K562 (cell line): ENCODE data around the gene DTWD2.

Experiments used
- ZNF174 ChIP-seq: fragments of 250-450 bp; sonication (Bioruptor Pico); IDR thresholded peaks from 2 replicates; pipeline ENCODE4 v1.4.0; 2020; ENCODE audit warnings: mild to moderate bottlenecking
- TF ChIP-seq, protein P1 (sequence below), 2 experiments: IDR thresholded peaks in 1 of 2; conservative IDR thresholded peaks in 1 of 2; 2 replicates each; pipeline ENCODE4 v1.6.1; 2016; ENCODE audit warnings: low read depth in 2 of 2, mild to moderate bottlenecking in 1 of 2, missing compliant biosample characterization in 1 of 2, missing genetic modification characterization in 1 of 2, moderate library complexity in 1 of 2

DNA sequence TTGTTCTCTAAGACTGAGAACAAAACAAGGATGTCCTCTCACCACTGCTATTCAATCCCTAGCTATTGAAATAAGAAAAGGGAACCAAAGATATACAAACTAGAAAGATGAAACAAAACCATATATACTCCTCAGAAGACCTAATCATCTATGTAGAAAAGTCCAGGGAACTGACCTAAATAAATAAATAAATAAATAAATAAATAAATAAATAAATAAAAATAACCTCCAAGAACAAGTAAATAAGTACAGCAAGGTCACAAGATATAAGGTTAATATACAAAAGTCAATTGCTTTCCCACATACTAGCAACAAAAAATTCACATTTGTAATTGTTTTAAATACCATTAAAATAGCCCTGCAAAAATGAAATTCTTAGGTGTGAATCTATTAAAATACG lies 54.6 kb downstream of the DTWD2 start:
- TF ChIP-seq ZNF174 (CRISPR knock-in tag): no peak
- TF ChIP-seq, protein P1, sequence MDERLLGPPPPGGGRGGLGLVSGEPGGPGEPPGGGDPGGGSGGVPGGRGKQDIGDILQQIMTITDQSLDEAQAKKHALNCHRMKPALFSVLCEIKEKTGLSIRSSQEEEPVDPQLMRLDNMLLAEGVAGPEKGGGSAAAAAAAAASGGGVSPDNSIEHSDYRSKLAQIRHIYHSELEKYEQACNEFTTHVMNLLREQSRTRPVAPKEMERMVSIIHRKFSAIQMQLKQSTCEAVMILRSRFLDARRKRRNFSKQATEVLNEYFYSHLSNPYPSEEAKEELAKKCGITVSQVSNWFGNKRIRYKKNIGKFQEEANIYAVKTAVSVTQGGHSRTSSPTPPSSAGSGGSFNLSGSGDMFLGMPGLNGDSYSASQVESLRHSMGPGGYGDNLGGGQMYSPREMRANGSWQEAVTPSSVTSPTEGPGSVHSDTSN (CRISPR knock-in tag; IDR thresholded peaks at IDR 0.05; ENCODE audit: low read depth): no peak
- TF ChIP-seq, protein P1 (tag; conservative IDR thresholded peaks at IDR 0.05; ENCODE audit: low read depth): no peak
